NCI-H2196 treated with DMSO at 0.1 percent for 48 hours (cell line): ENCODE data around the gene SH3PXD2B.

Source experiments
- DNase-seq: peaks from one replicate; lab custom pipeline; 2025; ENCODE audit not compliant: unreplicated experiment; lab: John Stamatoyannopoulos, UW

The SH3PXD2B gene

GRCh38 chr5:172437445-172438318 lies 16.6 kb downstream of the SH3PXD2B start:
- DNase-seq = peak; percentile 88

- DNase-seq = no peak
These were observed 17.4 kb downstream of the SH3PXD2B start for GRCh38 chr5:172436879-172437369.

GRCh38 chr5:172436078-172436878 lies 18.0 kb downstream of the SH3PXD2B start:
- DNase-seq = no peak

- DNase-seq = no peak
These were observed 18.8 kb downstream of the SH3PXD2B start for GRCh38 chr5:172435362-172436077.

GRCh38 chr5:172434251-172434650 lies 20.1 kb downstream of the SH3PXD2B start:
- no peak for DNase-seq

GRCh38 chr5:172433513-172433912 lies 20.8 kb downstream of the SH3PXD2B start:
- DNase-seq = no peak

- no peak for DNase-seq
These were observed 21.3 kb downstream of the SH3PXD2B start for GRCh38 chr5:172433071-172433470.

- DNase-seq = no peak
These were observed 24.0 kb downstream of the SH3PXD2B start for GRCh38 chr5:172430354-172430753.

GRCh38 chr5:172429201-172429940 lies 25.0 kb downstream of the SH3PXD2B start:
- no peak for DNase-seq

GRCh38 chr5:172428224-172429166 lies 25.8 kb downstream of the SH3PXD2B start:
- DNase-seq = no peak

- no peak for DNase-seq
These were observed 27.1 kb downstream of the SH3PXD2B start for GRCh38 chr5:172427202-172427601.

- DNase-seq = no peak
These were observed 28.2 kb downstream of the SH3PXD2B start for GRCh38 chr5:172426086-172426485.

GRCh38 chr5:172425402-172425801 lies 28.9 kb downstream of the SH3PXD2B start:
- no peak for DNase-seq

GRCh38 chr5:172424808-172425207 lies 29.5 kb downstream of the SH3PXD2B start:
- no peak for DNase-seq

GRCh38 chr5:172424111-172424490 lies 30.2 kb downstream of the SH3PXD2B start:
- no peak for DNase-seq

- no peak for DNase-seq
These were observed 30.8 kb downstream of the SH3PXD2B start for GRCh38 chr5:172423379-172424110.

GRCh38 chr5:172422255-172422654 lies 32.1 kb downstream of the SH3PXD2B start:
- DNase-seq = no peak

- no peak for DNase-seq
These were observed 33.3 kb downstream of the SH3PXD2B start for GRCh38 chr5:172421020-172421419.
